ENCODE data around the gene SMAD7.

DNA sequence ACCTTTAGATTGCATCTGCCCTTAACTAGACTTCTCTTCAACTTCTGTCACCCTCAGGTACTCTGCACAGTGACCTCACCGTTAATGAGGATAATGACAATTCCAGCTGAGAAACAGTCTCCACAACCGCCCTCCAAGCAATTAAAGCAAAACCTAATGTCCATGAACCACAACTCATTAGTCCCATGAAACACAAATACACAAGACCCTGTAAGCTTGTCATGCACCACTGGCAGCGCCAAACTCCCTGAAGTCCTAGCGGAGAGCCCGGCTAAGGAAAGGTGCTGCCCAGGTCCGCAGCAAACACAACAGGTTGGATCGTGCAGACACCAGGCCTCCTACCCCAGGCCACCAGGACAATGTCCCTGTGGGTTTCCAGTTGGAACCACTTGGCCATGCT is 7.4 kb downstream of the SMAD7 start:
- TF ChIP-seq, protein P1, sequence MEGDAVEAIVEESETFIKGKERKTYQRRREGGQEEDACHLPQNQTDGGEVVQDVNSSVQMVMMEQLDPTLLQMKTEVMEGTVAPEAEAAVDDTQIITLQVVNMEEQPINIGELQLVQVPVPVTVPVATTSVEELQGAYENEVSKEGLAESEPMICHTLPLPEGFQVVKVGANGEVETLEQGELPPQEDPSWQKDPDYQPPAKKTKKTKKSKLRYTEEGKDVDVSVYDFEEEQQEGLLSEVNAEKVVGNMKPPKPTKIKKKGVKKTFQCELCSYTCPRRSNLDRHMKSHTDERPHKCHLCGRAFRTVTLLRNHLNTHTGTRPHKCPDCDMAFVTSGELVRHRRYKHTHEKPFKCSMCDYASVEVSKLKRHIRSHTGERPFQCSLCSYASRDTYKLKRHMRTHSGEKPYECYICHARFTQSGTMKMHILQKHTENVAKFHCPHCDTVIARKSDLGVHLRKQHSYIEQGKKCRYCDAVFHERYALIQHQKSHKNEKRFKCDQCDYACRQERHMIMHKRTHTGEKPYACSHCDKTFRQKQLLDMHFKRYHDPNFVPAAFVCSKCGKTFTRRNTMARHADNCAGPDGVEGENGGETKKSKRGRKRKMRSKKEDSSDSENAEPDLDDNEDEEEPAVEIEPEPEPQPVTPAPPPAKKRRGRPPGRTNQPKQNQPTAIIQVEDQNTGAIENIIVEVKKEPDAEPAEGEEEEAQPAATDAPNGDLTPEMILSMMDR (IDR thresholded peaks at IDR 0.05), result no peak
- no peak for TF ChIP-seq ZFX (IDR thresholded peaks at IDR 0.05; ENCODE audit: borderline replicate concordance)
